Choroid plexus epithelial cell (primary cell): ENCODE data around the gene ECE1.
A peak's percentile ranks its signal among the peaks of the same experiment; 100 is the strongest.

ENCODE experiments used
- DNase-seq: peaks from one replicate; pipeline ENCODE4 v3.0.0-alpha.2; 2010; ENCODE audit warnings: low read depth
- H3K4me3 ChIP-seq: 2 replicates; pipeline ENCODE4 v1.5.1; 2011; ENCODE audit warnings: low read depth, mild to moderate bottlenecking, control low read depth, low read length, moderate library complexity
- TF ChIP-seq, protein P1 (sequence below): conservative IDR thresholded peaks from 2 replicates; pipeline ENCODE4 v1.5.1; 2011; ENCODE audit warnings: low read depth, mild to moderate bottlenecking, control low read depth, inconsistent platforms, low read length, moderate library complexity

Gene ECE1

DNA sequence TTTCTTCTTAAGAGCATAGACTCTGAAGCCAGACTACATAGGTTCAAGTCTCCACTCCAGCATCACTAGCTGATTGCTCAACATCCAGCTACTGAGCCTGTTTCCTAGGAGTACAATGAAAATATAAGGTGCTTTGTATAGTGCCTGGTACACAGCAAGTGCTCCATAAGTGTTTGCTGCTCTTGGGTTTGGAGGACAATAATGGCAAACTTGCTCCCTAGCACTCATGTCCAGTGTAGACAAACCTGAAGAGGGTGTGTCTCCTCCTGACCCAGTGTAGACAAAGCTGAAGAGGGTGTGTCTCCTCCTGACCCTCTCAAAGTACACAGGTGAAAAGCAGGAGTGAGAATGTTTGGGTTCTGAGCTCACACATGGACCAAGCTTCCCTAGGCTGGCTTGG, 10.5 kb upstream of the ECE1 start:
- H3K4me3 ChIP-seq = no peak overlapping the region
- TF ChIP-seq, protein P1, sequence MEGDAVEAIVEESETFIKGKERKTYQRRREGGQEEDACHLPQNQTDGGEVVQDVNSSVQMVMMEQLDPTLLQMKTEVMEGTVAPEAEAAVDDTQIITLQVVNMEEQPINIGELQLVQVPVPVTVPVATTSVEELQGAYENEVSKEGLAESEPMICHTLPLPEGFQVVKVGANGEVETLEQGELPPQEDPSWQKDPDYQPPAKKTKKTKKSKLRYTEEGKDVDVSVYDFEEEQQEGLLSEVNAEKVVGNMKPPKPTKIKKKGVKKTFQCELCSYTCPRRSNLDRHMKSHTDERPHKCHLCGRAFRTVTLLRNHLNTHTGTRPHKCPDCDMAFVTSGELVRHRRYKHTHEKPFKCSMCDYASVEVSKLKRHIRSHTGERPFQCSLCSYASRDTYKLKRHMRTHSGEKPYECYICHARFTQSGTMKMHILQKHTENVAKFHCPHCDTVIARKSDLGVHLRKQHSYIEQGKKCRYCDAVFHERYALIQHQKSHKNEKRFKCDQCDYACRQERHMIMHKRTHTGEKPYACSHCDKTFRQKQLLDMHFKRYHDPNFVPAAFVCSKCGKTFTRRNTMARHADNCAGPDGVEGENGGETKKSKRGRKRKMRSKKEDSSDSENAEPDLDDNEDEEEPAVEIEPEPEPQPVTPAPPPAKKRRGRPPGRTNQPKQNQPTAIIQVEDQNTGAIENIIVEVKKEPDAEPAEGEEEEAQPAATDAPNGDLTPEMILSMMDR = no peak
- no peak for DNase-seq

DNA sequence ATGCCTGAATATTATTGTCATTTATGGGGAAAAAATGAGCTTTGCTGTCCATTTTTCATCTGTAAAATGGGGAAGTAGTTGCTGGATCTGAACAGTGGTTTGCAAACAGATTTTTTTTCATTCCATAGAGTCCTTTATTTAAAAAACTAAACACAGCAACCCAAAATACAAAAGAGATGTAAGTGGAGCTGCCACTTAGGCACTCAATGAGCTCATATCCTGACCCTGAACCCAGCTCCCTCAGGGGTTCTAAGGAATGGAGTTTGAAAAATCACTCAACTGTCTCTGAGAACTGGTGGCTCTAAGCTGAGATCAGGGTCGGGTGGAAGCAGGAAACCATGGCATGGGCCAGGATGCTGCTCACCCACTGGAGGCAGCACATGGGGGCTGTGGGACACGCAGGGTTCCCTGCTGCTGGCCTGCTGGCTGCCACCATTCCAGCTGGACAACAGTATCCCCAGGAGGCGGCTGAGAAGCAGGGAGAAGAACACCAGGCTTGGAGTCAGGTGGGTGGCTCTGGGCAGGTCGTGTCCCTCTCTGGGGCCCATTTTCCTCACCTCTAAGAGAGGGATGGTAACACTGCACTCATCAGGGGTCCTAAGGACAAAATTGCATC, 9.6 kb upstream of the ECE1 start:
- TF ChIP-seq, protein P1 = no peak
- no peak overlapping the region for H3K4me3 ChIP-seq
- DNase-seq = peak; percentile 45

DNA sequence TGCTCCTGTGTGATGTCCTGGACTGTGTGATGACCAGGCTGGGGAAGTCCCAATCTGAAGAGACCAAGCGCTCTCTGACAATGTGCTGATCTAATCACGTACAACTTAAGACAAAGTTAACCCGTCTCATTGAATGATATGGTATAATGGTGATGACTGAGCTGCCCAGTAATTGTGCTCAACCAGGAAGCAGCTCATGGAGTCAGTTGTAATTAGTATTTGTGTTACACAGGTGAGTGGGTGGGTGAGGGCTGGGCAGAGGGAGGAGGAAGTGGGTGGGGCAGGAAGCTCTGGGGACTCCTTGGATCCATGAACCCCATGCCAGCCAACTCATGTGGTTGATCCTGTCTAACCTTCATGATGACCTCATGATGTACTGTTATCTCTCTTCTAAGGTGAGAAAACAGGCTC, 8.7 kb upstream of the ECE1 start:
- H3K4me3 ChIP-seq = no peak overlapping the region
- TF ChIP-seq, protein P1 = no peak
- DNase-seq = no peak

DNA sequence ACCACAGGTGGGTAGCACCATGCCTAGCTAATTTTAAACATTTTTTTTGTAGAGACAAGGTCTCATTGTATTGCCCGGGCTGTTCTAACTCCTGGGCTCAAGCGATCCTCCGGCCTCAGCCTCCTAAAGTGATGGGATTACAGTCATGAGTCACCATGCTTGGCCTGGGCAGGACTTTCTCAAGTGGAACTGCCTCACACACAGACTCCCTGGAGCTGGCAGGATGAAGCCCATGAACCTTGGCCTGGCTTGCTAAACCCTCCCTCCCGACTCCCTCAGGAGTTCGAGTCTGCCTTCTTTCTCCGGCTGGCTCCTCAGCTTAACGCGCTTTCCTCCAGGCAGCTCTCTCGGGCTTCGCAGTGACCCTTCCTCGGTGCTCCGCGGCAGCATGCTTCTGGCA, 7.7 kb upstream of the ECE1 start:
- TF ChIP-seq, protein P1 = no peak
- peak; percentile 64 for DNase-seq
- no peak overlapping the region for H3K4me3 ChIP-seq

DNA sequence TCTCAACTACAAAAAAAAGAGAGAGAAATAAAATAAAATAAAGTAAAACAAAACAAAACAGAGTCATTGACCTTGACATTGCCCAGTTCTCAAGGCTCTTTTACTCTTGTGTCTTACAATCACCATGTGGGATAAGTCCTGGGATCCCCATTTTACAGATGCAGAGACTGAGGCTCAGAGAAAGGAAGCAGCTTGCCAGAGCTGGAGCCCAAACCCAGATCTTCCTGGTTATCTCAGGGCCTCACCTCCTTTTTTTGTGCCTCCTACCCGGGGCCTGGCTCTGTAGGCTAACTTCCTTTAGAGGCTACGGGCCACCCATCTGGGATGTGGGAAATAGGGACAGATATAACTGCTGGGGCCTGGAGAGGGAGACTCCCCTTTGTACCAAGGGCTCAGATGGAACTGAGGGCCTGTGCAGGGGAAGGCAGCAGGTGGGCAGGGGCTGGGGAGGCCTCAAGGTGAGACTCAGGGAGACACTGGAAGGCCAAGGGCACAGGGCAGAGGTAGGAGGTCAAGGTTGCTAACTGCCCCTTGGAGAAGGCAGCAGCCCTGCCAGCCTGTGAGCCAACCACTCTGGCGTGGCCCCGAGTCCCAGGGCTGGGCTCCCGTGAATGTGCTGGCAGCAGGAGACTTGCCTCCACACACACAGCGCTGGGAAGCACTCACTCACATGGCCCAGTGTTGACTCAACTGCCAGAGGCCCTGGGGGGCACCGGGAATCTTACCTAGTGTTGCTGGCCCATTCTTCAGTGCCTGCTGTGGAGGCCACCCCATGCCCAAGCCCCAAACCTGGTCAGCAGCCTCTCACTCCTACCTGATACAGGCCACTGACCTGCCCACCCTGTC, 6.5 kb upstream of the ECE1 start:
- no peak for DNase-seq
- H3K4me3 ChIP-seq = no peak overlapping the region
- TF ChIP-seq, protein P1 = no peak

DNA sequence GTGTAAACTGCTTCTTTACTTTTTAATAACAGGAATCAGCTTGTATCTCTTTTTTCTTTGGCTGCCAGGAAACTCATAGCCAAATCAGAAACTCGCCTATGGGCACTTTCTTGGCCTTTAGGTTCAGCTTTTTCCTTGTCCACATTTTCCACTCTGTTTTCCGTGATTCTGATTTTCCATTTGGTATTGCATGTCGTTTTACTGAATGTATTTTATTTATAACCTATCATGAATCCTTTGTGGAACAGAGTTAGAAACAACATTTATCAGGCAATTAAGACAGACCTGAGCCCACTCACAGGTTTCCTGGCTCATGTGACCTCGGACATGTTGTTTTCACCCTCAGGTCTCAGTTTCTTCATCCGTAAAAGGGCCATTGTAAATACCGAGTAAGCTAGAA, 5.3 kb upstream of the ECE1 start:
- no peak overlapping the region for H3K4me3 ChIP-seq
- TF ChIP-seq, protein P1 = no peak
- DNase-seq = no peak
